Activated CD4-positive, alpha-beta T cell treated with anti-CD3 and anti-CD28 coated beads for 36 hours (primary cell): Measurements from ENCODE around the gene IL10RB. TPM values are rescaled to one million over a fixed set of nuclear protein-coding genes. Genes with fewer than 3 reads are reported as not detected.
"Not testable (repeated sequence)": the region's sequence is repeated elsewhere in the genome, so short reads cannot be mapped to it uniquely, and the experiment has no call there.

Experiments used
- ATAC-seq: fragments of 200-7000 bp; cut with Tn5 transposase; one replicate; pipeline ENCODE4 v1.10.0; 2021; ENCODE audit warnings: mild to moderate bottlenecking, moderate library complexity
- CTCF ChIA-PET: fragments of 350-600 bp; sonication (Branson Sonifier 250); formaldehyde crosslinking; loops from one replicate; lab custom pipeline; 2021; ENCODE audit warnings: antibody characterized with exemption; lab: Charles Lee
- POLR2A ChIA-PET: fragments of 350-600 bp; sonication (Branson Sonifier 250); formaldehyde crosslinking; loops from one replicate; lab custom pipeline; 2021; ENCODE audit warnings: antibody characterized with exemption, inconsistent platforms; lab: Charles Lee
- DNase-seq: peaks from one replicate; pipeline ENCODE4 v3.0.0-alpha.2; 2020
- H3K27ac Mint-ChIP-seq: one replicate; pipeline ENCODE4 v1.8.0; 2021; ENCODE audit warnings: mixed read lengths
- H3K27me3 Mint-ChIP-seq: one replicate; pipeline ENCODE4 v1.8.0; 2021; ENCODE audit warnings: mixed read lengths
- H3K36me3 Mint-ChIP-seq: one replicate; pipeline ENCODE4 v1.8.0; 2021; ENCODE audit warnings: low read depth, mixed read lengths
- H3K4me1 Mint-ChIP-seq: one replicate; pipeline ENCODE4 v1.8.0; 2021; ENCODE audit warnings: mixed read lengths
- H3K4me3 Mint-ChIP-seq: one replicate; pipeline ENCODE4 v1.8.0; 2021; ENCODE audit warnings: mild to moderate bottlenecking, moderate library complexity, mixed read lengths
- H3K9me3 Mint-ChIP-seq: one replicate; pipeline ENCODE4 v1.8.0; 2021; ENCODE audit warnings: low read depth, mixed read lengths
- intact Hi-C, 2 experiments: fragments of 100-400 bp; cut with DNase I in 1 of 2; cut with micrococcal nuclease in 1 of 2; formaldehyde crosslinking; loops; one replicate each; pipeline versions ENCODE4 v1.14.2 to v1.15.1; 2022 to 2024; cut with DNase I, micrococcal nuclease
- total RNA-seq, 2 experiments: library from RNA; stranded (reverse); gene quantifications; one replicate each; pipeline ENCODE4 v1.2.3, GENCODE V29; 2021

The IL10RB gene
- total RNA-seq, 2 experiments from 2014 or later = 22.8 to 25.0 TPM

DNA sequence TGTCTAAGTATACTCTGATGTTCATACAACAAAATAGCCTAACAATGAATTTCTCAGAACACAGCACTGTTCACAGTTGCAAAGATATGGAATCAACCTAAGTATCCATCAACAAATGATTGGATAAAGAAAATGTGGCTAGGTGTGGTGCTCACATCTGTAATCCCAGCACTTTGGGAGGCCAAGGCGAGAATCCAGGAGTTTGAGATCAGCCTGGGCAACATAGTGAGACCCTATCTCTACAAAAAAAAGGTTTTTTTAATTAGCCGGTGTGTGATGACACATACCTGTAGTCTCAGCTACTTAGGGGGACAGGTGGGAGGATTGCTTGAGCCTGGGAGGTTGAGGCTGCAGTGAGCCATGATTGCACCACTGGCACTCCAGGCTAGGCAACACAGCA lies 25.8 kb upstream of the IL10RB start:
- Mint-ChIP-seq H3K27me3 (no peaks in the 10 kb centered on the region), H3K9me3 (no peaks in the 10 kb centered on the region), H3K4me3 (no peak overlapping the region), H3K4me1 (peaks cover 87% of the 10 kb centered on the region), H3K36me3 (peaks cover 32% of the 10 kb centered on the region), H3K27ac (no peak overlapping the region)
- DNase-seq = no peak
- ChIA-PET CTCF (interaction anchor here (0.7 to 1.3 kb wide), 3 partner anchors 9 to 205 kb away, joined by 3 read pairs; partner anchors contain the start of gene IFNAR2), POLR2A (no interaction called here)
- intact Hi-C loops = loop anchor here in 1 of 2 experiments (5.0 kb wide), 1 partner anchor 33 kb away; no protein-coding TSS in a partner anchor
- ATAC-seq = no peak

GRCh38 chr21:33241846-33242245 lies 24.3 kb upstream of the IL10RB start:
- Mint-ChIP-seq H3K4me1 (peaks cover 88% of the 10 kb centered on the region), H3K4me3 (no peak overlapping the region), H3K27me3 (no peaks in the 10 kb centered on the region), H3K9me3 (no peaks in the 10 kb centered on the region), H3K36me3 (peaks cover 44% of the 10 kb centered on the region), H3K27ac (peak overlapping the region; percentile 76)
- ATAC-seq (peak; percentile 23), DNase-seq (no peak)
- ChIA-PET POLR2A (no interaction called here), CTCF (interaction anchor here (1.3 kb wide), 1 partner anchor 10 kb away, joined by 3 read pairs; no protein-coding TSS in a partner anchor)
- intact Hi-C loops = loop anchor here in 1 of 2 experiments (5.0 kb wide), 1 partner anchor 35 kb away; no protein-coding TSS in a partner anchor

DNA sequence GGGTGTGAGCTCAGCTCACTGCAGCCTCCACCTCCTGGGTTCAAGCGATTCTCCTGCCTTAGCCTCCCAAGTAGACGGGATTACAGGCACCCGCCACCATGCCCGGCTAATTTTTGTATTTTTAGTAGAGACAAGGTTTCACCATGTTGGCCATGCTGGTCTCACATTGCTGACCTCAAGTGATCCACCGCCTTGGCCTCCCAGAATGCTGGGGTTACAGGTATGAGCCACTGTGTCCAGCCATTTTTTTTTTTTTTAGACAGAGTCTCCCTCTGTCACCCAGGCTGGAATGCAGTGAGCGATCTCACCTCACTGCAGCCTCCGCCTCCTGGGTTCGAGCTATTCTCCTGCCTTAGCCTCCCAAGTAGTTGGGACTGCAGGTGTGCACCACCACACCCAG lies 23.3 kb upstream of the IL10RB start:
- ATAC-seq, H3K4me3 Mint-ChIP-seq, H3K27me3 Mint-ChIP-seq, DNase-seq, POLR2A ChIA-PET, H3K9me3 Mint-ChIP-seq: not testable (repeated sequence)
- intact Hi-C loops = loop anchor here in 1 of 2 experiments (5.0 kb wide), 1 partner anchor 36 kb away; no protein-coding TSS in a partner anchor
- Mint-ChIP-seq H3K4me1 (peaks cover 88% of the 10 kb centered on the region), H3K36me3 (peaks cover 52% of the 10 kb centered on the region), H3K27ac (peak overlapping the region; percentile 10)
- CTCF ChIA-PET = interaction anchor here (0.7 to 1.3 kb wide), 2 partner anchors 13 to 204 kb away, joined by 3 read pairs; partner anchors contain the start of gene IFNAR2

GRCh38 chr21:33244082-33244778 lies 21.9 kb upstream of the IL10RB start:
- CTCF ChIA-PET = interaction anchor here (0.6 to 1.3 kb wide), 4 partner anchors 12 to 202 kb away, joined by 3 to 5 read pairs (median 4); partner anchors contain the start of gene IFNAR2

DNA sequence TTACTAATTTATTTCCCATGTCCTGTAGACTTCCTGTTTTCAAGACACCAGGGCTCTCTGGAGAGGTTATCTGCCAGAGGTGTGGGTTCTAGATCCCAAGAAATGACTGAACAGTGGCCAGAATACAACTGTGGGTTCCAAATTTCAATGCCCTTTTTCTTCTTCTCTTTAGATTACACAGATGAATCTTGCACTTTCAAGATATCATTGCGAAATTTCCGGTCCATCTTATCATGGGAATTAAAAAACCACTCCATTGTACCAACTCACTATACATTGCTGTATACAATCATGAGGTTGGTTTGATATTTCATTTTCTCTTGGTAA lies 21.4 kb upstream of the IL10RB start:
- H3K4me3 Mint-ChIP-seq = no peak overlapping the region
- H3K9me3 Mint-ChIP-seq = no peaks in the 10 kb centered on the region
- H3K27ac Mint-ChIP-seq = peak overlapping the region; percentile 89
- DNase-seq (no peak), ATAC-seq (peak; percentile 42)
- intact Hi-C loops = loop anchor here (1.0 to 5.0 kb wide), 3 partner anchors 12 to 37 kb away; no protein-coding TSS in a partner anchor
- H3K4me1 Mint-ChIP-seq = peaks cover 87% of the 10 kb centered on the region
- H3K36me3 Mint-ChIP-seq = peaks cover 66% of the 10 kb centered on the region
- ChIA-PET CTCF (interaction anchor here (0.6 to 0.9 kb wide), 4 partner anchors 12 to 201 kb away, joined by 3 to 5 read pairs (median 4); no protein-coding TSS in a partner anchor), POLR2A (no interaction called here)
- no peaks in the 10 kb centered on the region for H3K27me3 Mint-ChIP-seq

More at GRCh38 chr21:33244082-33244778, 21.9 kb upstream of the IL10RB start:
- no peak for DNase-seq
- peak; percentile 63 for ATAC-seq
- POLR2A ChIA-PET = interaction anchor here (0.5 to 0.7 kb wide), 3 partner anchors 21 to 365 kb away, joined by 3 to 6 read pairs (median 5); no protein-coding TSS in a partner anchor
- Mint-ChIP-seq H3K9me3 (no peaks in the 10 kb centered on the region), H3K4me3 (peak overlapping the region; percentile 37), H3K27ac (peak overlapping the region; percentile 89), H3K4me1 (peaks cover 87% of the 10 kb centered on the region), H3K36me3 (peaks cover 63% of the 10 kb centered on the region), H3K27me3 (no peaks in the 10 kb centered on the region)
- intact Hi-C loops = loop anchor here (1.0 to 5.0 kb wide), 3 partner anchors 12 to 37 kb away; no protein-coding TSS in a partner anchor

GRCh38 chr21:33245289-33245918 lies 20.8 kb upstream of the IL10RB start:
- H3K4me3 Mint-ChIP-seq = no peak overlapping the region
- DNase-seq = no peak
- no peaks in the 10 kb centered on the region for H3K27me3 Mint-ChIP-seq
- intact Hi-C loops = loop anchor here in 1 of 2 experiments (2.0 kb wide), 1 partner anchor 13 kb away; no protein-coding TSS in a partner anchor
- H3K36me3 Mint-ChIP-seq = peaks cover 72% of the 10 kb centered on the region
- ATAC-seq = no peak
- peaks cover 82% of the 10 kb centered on the region for H3K4me1 Mint-ChIP-seq
- ChIA-PET POLR2A (interaction anchor here (0.7 kb wide), 1 partner anchor 14 kb away, joined by 3 read pairs; no protein-coding TSS in a partner anchor), CTCF (interaction anchor here (0.7 kb wide), 1 partner anchor 27 kb away, joined by 3 read pairs; no protein-coding TSS in a partner anchor)
- no peaks in the 10 kb centered on the region for H3K9me3 Mint-ChIP-seq
- H3K27ac Mint-ChIP-seq = peak overlapping the region; percentile 89

DNA sequence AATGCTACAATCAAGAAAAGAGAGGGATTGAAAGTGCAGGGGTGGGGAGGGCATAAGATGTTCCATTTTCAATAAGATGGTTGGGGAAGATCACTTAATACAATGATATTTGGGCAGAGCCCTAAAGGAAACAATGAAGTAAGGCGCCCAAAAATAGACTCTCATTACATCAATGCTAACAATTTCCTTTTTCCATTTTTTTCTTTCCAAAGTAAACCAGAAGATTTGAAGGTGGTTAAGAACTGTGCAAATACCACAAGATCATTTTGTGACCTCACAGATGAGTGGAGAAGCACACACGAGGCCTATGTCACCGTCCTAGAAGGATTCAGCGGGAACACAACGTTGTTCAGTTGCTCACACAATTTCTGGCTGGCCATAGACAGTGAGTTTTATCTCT lies 19.7 kb upstream of the IL10RB start:
- Mint-ChIP-seq H3K27me3 (no peaks in the 10 kb centered on the region), H3K4me1 (peaks cover 73% of the 10 kb centered on the region), H3K27ac (peak overlapping the region; percentile 79), H3K9me3 (no peaks in the 10 kb centered on the region), H3K4me3 (peak overlapping the region; percentile 9), H3K36me3 (peaks cover 81% of the 10 kb centered on the region)
- CTCF ChIA-PET = no interaction called here
- intact Hi-C loops = no loop called here
- ATAC-seq (no peak), DNase-seq (no peak)
- POLR2A ChIA-PET = no interaction called here

- Mint-ChIP-seq H3K9me3 (no peaks in the 10 kb centered on the region), H3K27ac (peak overlapping the region; percentile 79), H3K4me1 (peaks cover 68% of the 10 kb centered on the region), H3K4me3 (peak overlapping the region; percentile 9), H3K36me3 (peaks cover 81% of the 10 kb centered on the region), H3K27me3 (no peaks in the 10 kb centered on the region)
- DNase-seq (no peak), ATAC-seq (no peak)
- intact Hi-C loops = no loop called here
- ChIA-PET CTCF (no interaction called here), POLR2A (no interaction called here)
Measured at GRCh38 chr21:33246963-33247362, 19.2 kb upstream of the IL10RB start.

DNA sequence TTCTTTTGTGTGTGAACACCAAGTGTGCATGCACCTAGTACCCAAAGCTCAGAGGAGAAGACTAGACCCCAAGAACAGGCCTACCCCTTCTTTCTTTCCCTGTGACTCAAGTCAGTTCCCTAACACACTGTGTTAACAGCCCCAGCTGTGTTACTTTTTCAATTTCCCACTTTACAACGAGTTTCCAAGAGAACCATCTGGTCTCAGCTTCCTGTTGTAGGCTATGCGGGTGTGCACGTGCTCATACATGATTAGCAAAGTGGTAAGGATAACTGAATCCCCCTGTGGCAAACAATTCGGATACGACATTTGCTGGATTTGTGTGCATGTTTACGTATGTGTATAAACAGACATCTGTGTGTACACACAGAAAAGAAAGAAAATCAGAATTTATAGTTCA lies 18.6 kb upstream of the IL10RB start:
- Mint-ChIP-seq H3K36me3 (peaks cover 83% of the 10 kb centered on the region), H3K27ac (peak overlapping the region; percentile 72), H3K9me3 (no peaks in the 10 kb centered on the region), H3K4me1 (peaks cover 64% of the 10 kb centered on the region), H3K27me3 (no peaks in the 10 kb centered on the region), H3K4me3 (no peak overlapping the region)
- ATAC-seq (no peak), DNase-seq (no peak)
- ChIA-PET CTCF (no interaction called here), POLR2A (no interaction called here)
- intact Hi-C loops = no loop called here

GRCh38 chr21:33249331-33250002 lies 16.7 kb upstream of the IL10RB start:
- ATAC-seq (no peak), DNase-seq (no peak)
- H3K9me3 Mint-ChIP-seq = no peaks in the 10 kb centered on the region
- peak overlapping the region; percentile 77 for H3K27ac Mint-ChIP-seq
- H3K4me3 Mint-ChIP-seq = no peak overlapping the region
- ChIA-PET POLR2A (interaction anchor here (0.6 kb wide), 1 partner anchor 762 kb away, joined by 3 read pairs; no protein-coding TSS in a partner anchor), CTCF (no interaction called here)
- no peaks in the 10 kb centered on the region for H3K27me3 Mint-ChIP-seq
- peaks cover 85% of the 10 kb centered on the region for H3K36me3 Mint-ChIP-seq
- peaks cover 50% of the 10 kb centered on the region for H3K4me1 Mint-ChIP-seq
- intact Hi-C loops = no loop called here

- no peaks in the 10 kb centered on the region for H3K9me3 Mint-ChIP-seq
- no peak for ATAC-seq
- H3K27ac Mint-ChIP-seq = no peak overlapping the region
- no peak for DNase-seq
- no peaks in the 10 kb centered on the region for H3K27me3 Mint-ChIP-seq
- ChIA-PET CTCF (interaction anchor here (0.6 to 1.3 kb wide), 5 partner anchors 11 to 377 kb away, joined by 3 to 5 read pairs (median 3); partner anchors contain the start of gene IL10RB), POLR2A (no interaction called here)
- intact Hi-C loops = no loop called here
- H3K4me1 Mint-ChIP-seq = peaks cover 51% of the 10 kb centered on the region
- H3K36me3 Mint-ChIP-seq = peaks cover 83% of the 10 kb centered on the region
- H3K4me3 Mint-ChIP-seq = no peak overlapping the region
Measured at GRCh38 chr21:33251119-33251518, 15.0 kb upstream of the IL10RB start.
